Liver (tissue), 9 donors: ENCODE results near the gene NCAM2. TPM values are rescaled to one million over a fixed set of nuclear protein-coding genes. Genes with fewer than 3 reads are reported as not detected.
A peak's percentile ranks its signal among the peaks of the same experiment; 100 is the strongest.

Experiments used
- DNase-seq: peaks from one replicate; pipeline ENCODE4 v3.0.0-alpha.2; 2017; ENCODE audit warnings: low spot score
- H3K27ac ChIP-seq, 2 donors: one replicate each; pipeline ENCODE4 v1.7.0; 2013; ENCODE audit warnings: inconsistent platforms in 2 of 2, low read length in 2 of 2, control low read depth in 1 of 2, low read depth in 1 of 2, mild to moderate bottlenecking in 1 of 2
- H3K27me3 ChIP-seq, 4 donors: one replicate each; pipeline versions ENCODE4 v1.6.1 to v1.7.0; 2013; ENCODE audit warnings: low read length in 3 of 4, inconsistent platforms in 1 of 4, mild to moderate bottlenecking in 1 of 4, moderate library complexity in 1 of 4; ENCODE audit not compliant: control insufficient read depth in 4 of 4, insufficient read depth in 4 of 4
- H3K36me3 ChIP-seq, 4 donors: one replicate each; pipeline versions ENCODE4 v1.6.1 to v1.7.0; 2013; ENCODE audit warnings: low read length in 3 of 4, mild to moderate bottlenecking in 3 of 4, low read depth in 1 of 4, moderate library complexity in 1 of 4; ENCODE audit not compliant: control insufficient read depth in 4 of 4, insufficient read depth in 3 of 4
- H3K4me1 ChIP-seq, 4 donors: one replicate each; pipeline versions ENCODE4 v1.6.1 to v1.7.0; 2013; ENCODE audit warnings: low read length in 3 of 4, mild to moderate bottlenecking in 3 of 4, moderate library complexity in 1 of 4; ENCODE audit not compliant: control insufficient read depth in 4 of 4, insufficient read depth in 4 of 4
- H3K4me3 ChIP-seq, 3 donors: one replicate each; pipeline versions ENCODE4 v1.6.1 to v1.7.0; 2013; ENCODE audit warnings: low read length in 3 of 3, control low read depth in 1 of 3, low read depth in 1 of 3, mild to moderate bottlenecking in 1 of 3
- H3K9ac ChIP-seq, 2 donors: one replicate each; pipeline ENCODE4 v1.7.0; 2013; ENCODE audit warnings: low read length in 2 of 2, mild to moderate bottlenecking in 2 of 2, moderate library complexity in 2 of 2, control low read depth in 1 of 2, low read depth in 1 of 2
- H3K9me3 ChIP-seq, 4 donors: one replicate each; pipeline versions ENCODE4 v1.6.1 to v1.7.0; 2013; ENCODE audit warnings: low read length in 3 of 4; ENCODE audit not compliant: control insufficient read depth in 4 of 4
- EGR1 ChIP-seq, 2 donors: IDR thresholded peaks; 2 replicates each; pipeline ENCODE4 v1.6.1; 2016 to 2018; ENCODE audit warnings: antibody characterized with exemption in 2 of 2, low read depth in 2 of 2
- HNF4A ChIP-seq, 2 donors: conservative IDR thresholded peaks; 2 replicates each; pipeline ENCODE4 v1.6.1; 2016; ENCODE audit warnings: antibody characterized with exemption in 2 of 2, mild to moderate bottlenecking in 2 of 2
- HNF4G ChIP-seq: IDR thresholded peaks from 2 replicates; pipeline ENCODE4 v1.6.1; 2016; ENCODE audit warnings: antibody characterized with exemption
- JUND ChIP-seq, 2 donors: IDR thresholded peaks; 2 replicates each; pipeline ENCODE4 v1.6.1; 2016; ENCODE audit warnings: antibody characterized with exemption in 2 of 2
- NR2F2 ChIP-seq: IDR thresholded peaks from 2 replicates; pipeline ENCODE4 v1.6.1; 2016; ENCODE audit warnings: antibody characterized with exemption
- RAD21 ChIP-seq, 2 donors: IDR thresholded peaks; 2 replicates each; pipeline ENCODE4 v1.6.1; 2016; ENCODE audit warnings: antibody characterized with exemption in 2 of 2, mild to moderate bottlenecking in 2 of 2
- RXRA ChIP-seq, 2 donors: IDR thresholded peaks; 2 replicates each; pipeline ENCODE4 v1.6.1; 2017 to 2018; ENCODE audit warnings: antibody characterized with exemption in 2 of 2, mild to moderate bottlenecking in 1 of 2
- TAF1 ChIP-seq: conservative IDR thresholded peaks from 2 replicates; pipeline ENCODE4 v1.6.1; 2016; ENCODE audit warnings: antibody characterized with exemption, mild to moderate bottlenecking
- YY1 ChIP-seq: IDR thresholded peaks from 2 replicates; pipeline ENCODE4 v1.6.1; 2016; ENCODE audit warnings: antibody characterized with exemption, mild to moderate bottlenecking
- WGBS: extraction: QIAGEN DNeasy Blood & Tissue Kit; methylation state at CpG from one replicate; pipeline ENCODE4 v1.1.7; 2013; 5-methylcytosine and 5-hydroxymethylcytosine counted together
- polyA plus RNA-seq, 2 donors: library from polyadenylated mRNA; stranded (reverse) in 1 of 2; unstranded in 1 of 2; fragments of 200-250 nt in 1 of 2; fragments of >200 nt in 1 of 2; fragmentation: Nextera tagmentation in 1 of 2; extraction: Ambion mirVana in 1 of 2; gene quantifications; one replicate each; pipeline versions ENCODE4 v1.2.1 to v1.2.3, GENCODE V29; 2013 to 2015
- total RNA-seq, 2 donors: library from RNA; depleted of rRNA; stranded (reverse); fragments of >200 nt; gene quantifications; one replicate each; pipeline ENCODE4 v1.2.3, GENCODE V29; 2014
- TF ChIP-seq, protein P1 (sequence below): IDR thresholded peaks from 2 replicates; pipeline ENCODE4 v1.6.1; 2016; ENCODE audit warnings: antibody characterized with exemption
- TF ChIP-seq, protein P2 (sequence below): IDR thresholded peaks from 2 replicates; pipeline ENCODE4 v1.6.1; 2016; ENCODE audit warnings: antibody characterized with exemption, mild to moderate bottlenecking
- TF ChIP-seq, protein P3 (sequence below): IDR thresholded peaks from 2 replicates; pipeline ENCODE4 v1.6.1; 2016; ENCODE audit warnings: antibody characterized with exemption
- TF ChIP-seq, protein P4 (sequence below): fragments of 150-350 bp; IDR thresholded peaks from 2 replicates; pipeline ENCODE4 v1.5.1; 2017; ENCODE audit warnings: improper control_type of control experiment, low read depth, low read length; ENCODE audit not compliant: missing input control
- TF ChIP-seq, protein P5 (sequence below): IDR thresholded peaks from 2 replicates; pipeline ENCODE4 v1.6.1; 2016; ENCODE audit warnings: antibody characterized with exemption
- donor health status: healthy.
- donor health status: healthy.
- donor health status: healthy.
- donor health status: healthy.
- donor health status: healthy.

The NCAM2 gene
- total and polyA plus RNA-seq, 4 donors: 0.06 to 0.51 (median 0.24) TPM

DNA sequence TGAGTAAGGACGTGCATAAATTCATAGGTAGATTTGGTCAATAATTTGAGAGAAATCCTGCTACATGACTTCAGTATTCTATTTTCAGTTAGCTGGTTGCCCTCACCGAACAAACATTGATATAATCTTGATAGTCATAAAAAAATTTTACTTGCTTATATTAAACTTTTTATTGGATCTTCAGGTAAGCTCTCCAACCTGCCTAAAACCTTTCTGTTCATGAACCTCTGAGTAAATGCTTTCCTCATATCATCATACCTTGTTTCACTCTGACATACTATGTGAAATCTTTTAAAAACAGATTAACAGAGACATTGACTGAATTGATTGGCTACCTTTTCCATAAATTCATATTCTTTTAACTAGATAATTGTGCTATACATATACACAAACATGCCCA, 299.0 kb downstream of the NCAM2 start:
- Histone ChIP-seq H3K4me3 (no peak overlapping the region), H3K9me3 (no peaks in the 10 kb centered on the region), H3K4me1 (peaks cover 0 to 6% (median 0%) of the 10 kb centered on the region in 4 donors), H3K27me3 (no peaks in the 10 kb centered on the region), H3K27ac (no peak overlapping the region), H3K36me3 (peaks cover 0 to 19% (median 4%) of the 10 kb centered on the region in 4 donors), H3K9ac (no peak overlapping the region)
- TF ChIP-seq, protein P1, sequence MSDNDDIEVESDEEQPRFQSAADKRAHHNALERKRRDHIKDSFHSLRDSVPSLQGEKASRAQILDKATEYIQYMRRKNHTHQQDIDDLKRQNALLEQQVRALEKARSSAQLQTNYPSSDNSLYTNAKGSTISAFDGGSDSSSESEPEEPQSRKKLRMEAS: no peak
- TF ChIP-seq, protein P2, sequence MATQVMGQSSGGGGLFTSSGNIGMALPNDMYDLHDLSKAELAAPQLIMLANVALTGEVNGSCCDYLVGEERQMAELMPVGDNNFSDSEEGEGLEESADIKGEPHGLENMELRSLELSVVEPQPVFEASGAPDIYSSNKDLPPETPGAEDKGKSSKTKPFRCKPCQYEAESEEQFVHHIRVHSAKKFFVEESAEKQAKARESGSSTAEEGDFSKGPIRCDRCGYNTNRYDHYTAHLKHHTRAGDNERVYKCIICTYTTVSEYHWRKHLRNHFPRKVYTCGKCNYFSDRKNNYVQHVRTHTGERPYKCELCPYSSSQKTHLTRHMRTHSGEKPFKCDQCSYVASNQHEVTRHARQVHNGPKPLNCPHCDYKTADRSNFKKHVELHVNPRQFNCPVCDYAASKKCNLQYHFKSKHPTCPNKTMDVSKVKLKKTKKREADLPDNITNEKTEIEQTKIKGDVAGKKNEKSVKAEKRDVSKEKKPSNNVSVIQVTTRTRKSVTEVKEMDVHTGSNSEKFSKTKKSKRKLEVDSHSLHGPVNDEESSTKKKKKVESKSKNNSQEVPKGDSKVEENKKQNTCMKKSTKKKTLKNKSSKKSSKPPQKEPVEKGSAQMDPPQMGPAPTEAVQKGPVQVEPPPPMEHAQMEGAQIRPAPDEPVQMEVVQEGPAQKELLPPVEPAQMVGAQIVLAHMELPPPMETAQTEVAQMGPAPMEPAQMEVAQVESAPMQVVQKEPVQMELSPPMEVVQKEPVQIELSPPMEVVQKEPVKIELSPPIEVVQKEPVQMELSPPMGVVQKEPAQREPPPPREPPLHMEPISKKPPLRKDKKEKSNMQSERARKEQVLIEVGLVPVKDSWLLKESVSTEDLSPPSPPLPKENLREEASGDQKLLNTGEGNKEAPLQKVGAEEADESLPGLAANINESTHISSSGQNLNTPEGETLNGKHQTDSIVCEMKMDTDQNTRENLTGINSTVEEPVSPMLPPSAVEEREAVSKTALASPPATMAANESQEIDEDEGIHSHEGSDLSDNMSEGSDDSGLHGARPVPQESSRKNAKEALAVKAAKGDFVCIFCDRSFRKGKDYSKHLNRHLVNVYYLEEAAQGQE: no peak
- TF ChIP-seq TAF1 (no peak), NR2F2 (no peak), JUND (IDR thresholded peaks at IDR 0.05) (no peak)
- WGBS: 83% methylated on average over 2 of the region's 2 CpGs
- DNase-seq: no peak

DNA sequence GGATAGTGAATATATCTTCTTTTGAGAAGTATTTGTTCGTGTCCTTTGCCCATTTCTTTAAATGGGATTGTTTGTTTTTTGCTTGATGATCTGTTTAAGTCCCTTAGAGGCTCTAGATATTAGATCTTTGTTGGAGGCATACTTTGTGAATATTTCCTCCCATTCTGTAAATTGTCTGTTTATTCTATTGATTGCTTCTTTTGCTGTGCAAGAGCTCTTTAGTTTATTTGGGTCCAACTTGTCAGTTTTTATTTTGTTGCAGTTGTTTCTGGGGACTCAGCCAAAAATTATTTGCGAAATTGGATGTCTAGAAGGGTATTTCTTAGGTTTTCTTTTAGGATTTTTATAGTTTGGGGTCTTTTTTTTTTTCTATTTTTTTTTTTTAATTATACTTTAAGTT, 302.8 kb downstream of the NCAM2 start:
- H3K27me3 ChIP-seq: no peaks in the 10 kb centered on the region
- TF ChIP-seq HNF4A (conservative IDR thresholded peaks at IDR 0.05): peak in 1 of 2 donors; percentile 13
- TF ChIP-seq RXRA (IDR thresholded peaks at IDR 0.05): no peak
- no peak for DNase-seq
- no peak overlapping the region for H3K9ac ChIP-seq
- peaks cover 0 to 2% (median 0%) of the 10 kb centered on the region in 4 donors for H3K36me3 ChIP-seq
- H3K27ac ChIP-seq: no peak overlapping the region
- H3K4me3 ChIP-seq: no peak overlapping the region
- H3K9me3 ChIP-seq: no peaks in the 10 kb centered on the region
- peaks cover 0 to 6% (median 0%) of the 10 kb centered on the region in 4 donors for H3K4me1 ChIP-seq
- 34% methylated on average over 2 of the region's 2 CpGs for WGBS

DNA sequence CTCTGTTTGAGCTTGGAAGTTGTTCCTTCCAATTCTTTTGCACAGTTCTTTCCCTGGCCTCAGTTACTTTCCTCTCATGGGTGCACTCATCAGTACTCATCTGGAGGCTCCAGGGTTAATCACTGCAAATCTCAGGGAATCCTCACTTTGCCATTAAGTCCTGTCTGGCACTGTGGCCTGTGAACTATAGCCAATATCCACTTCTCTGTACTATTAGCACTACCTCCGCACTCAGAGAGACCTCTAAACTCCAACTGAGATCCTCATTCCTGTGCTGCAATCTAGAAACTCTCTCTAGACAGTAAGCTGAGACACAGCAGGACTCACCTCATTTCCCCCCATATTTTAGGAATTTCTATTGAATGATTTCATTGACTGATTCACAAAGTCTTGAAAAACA, 311.3 kb downstream of the NCAM2 start:
- 49% methylated on average over 1 of the region's 1 CpG for WGBS
- Histone ChIP-seq H3K4me3 (no peak overlapping the region), H3K27me3 (no peaks in the 10 kb centered on the region), H3K9me3 (no peaks in the 10 kb centered on the region), H3K9ac (no peak overlapping the region), H3K4me1 (peaks cover 0 to 4% (median 2%) of the 10 kb centered on the region in 4 donors), H3K27ac (no peak overlapping the region), H3K36me3 (no peaks in the 10 kb centered on the region)
- TF ChIP-seq, protein P2: no peak
- no peak for TF ChIP-seq TAF1
- no peak for TF ChIP-seq YY1
- TF ChIP-seq, protein P3, sequence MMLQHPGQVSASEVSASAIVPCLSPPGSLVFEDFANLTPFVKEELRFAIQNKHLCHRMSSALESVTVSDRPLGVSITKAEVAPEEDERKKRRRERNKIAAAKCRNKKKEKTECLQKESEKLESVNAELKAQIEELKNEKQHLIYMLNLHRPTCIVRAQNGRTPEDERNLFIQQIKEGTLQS: no peak
- no peak for TF ChIP-seq EGR1 (IDR thresholded peaks at IDR 0.05; ENCODE audit: low read depth in 2 of 2)
- TF ChIP-seq RAD21 (IDR thresholded peaks at IDR 0.05): no peak
- TF ChIP-seq, protein P4, sequence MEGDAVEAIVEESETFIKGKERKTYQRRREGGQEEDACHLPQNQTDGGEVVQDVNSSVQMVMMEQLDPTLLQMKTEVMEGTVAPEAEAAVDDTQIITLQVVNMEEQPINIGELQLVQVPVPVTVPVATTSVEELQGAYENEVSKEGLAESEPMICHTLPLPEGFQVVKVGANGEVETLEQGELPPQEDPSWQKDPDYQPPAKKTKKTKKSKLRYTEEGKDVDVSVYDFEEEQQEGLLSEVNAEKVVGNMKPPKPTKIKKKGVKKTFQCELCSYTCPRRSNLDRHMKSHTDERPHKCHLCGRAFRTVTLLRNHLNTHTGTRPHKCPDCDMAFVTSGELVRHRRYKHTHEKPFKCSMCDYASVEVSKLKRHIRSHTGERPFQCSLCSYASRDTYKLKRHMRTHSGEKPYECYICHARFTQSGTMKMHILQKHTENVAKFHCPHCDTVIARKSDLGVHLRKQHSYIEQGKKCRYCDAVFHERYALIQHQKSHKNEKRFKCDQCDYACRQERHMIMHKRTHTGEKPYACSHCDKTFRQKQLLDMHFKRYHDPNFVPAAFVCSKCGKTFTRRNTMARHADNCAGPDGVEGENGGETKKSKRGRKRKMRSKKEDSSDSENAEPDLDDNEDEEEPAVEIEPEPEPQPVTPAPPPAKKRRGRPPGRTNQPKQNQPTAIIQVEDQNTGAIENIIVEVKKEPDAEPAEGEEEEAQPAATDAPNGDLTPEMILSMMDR: no peak
- no peak for TF ChIP-seq HNF4A (conservative IDR thresholded peaks at IDR 0.05)
- no peak for TF ChIP-seq HNF4G
- TF ChIP-seq NR2F2: no peak
- TF ChIP-seq, protein P5, sequence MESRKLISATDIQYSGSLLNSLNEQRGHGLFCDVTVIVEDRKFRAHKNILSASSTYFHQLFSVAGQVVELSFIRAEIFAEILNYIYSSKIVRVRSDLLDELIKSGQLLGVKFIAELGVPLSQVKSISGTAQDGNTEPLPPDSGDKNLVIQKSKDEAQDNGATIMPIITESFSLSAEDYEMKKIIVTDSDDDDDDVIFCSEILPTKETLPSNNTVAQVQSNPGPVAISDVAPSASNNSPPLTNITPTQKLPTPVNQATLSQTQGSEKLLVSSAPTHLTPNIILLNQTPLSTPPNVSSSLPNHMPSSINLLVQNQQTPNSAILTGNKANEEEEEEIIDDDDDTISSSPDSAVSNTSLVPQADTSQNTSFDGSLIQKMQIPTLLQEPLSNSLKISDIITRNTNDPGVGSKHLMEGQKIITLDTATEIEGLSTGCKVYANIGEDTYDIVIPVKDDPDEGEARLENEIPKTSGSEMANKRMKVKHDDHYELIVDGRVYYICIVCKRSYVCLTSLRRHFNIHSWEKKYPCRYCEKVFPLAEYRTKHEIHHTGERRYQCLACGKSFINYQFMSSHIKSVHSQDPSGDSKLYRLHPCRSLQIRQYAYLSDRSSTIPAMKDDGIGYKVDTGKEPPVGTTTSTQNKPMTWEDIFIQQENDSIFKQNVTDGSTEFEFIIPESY: no peak
- no peak for TF ChIP-seq RXRA (IDR thresholded peaks at IDR 0.05)
- TF ChIP-seq JUND (IDR thresholded peaks at IDR 0.05): no peak
- DNase-seq: no peak
